Endothelial cell of umbilical vein (primary cell): Measurements from ENCODE around the gene TBX2. TPM values are rescaled to one million over a fixed set of nuclear protein-coding genes. Genes with fewer than 3 reads are reported as not detected.

Experiments
- BruUV-seq: library from RNA; stranded (reverse); fragments of 400-500 nt; replicated peaks from 2 replicates; lab custom pipeline; 2021; lab: Mats Ljungman, UMichigan
- CTCF ChIA-PET: fragments of 300-600, 350-600 bp; sonication (Branson Sonifier 250); formaldehyde crosslinking; loops from one replicate; lab custom pipeline; 2021; ENCODE audit warnings: antibody characterized with exemption, inconsistent platforms; lab: Charles Lee
- POLR2A ChIA-PET: fragments of 300-600, 350-600 bp; sonication (Branson Sonifier 250); formaldehyde crosslinking; loops from one replicate; lab custom pipeline; 2021; ENCODE audit warnings: antibody characterized with exemption, inconsistent platforms; lab: Charles Lee
- DNase-seq: peaks from one replicate; pipeline ENCODE4 v3.0.0-alpha.2; 2011; ENCODE audit warnings: low read depth, low spot score
- FAIRE-seq: peaks from 2 replicates; lab custom pipeline; 2011; peaks lifted over from hg19 to GRCh38; lab: Jason Lieb, UNC
- H2AFZ ChIP-seq: 2 replicates; pipeline ENCODE4 v1.6.0; 2012; ENCODE audit warnings: low read depth, low read length, control low read depth, inconsistent platforms
- H3K27ac ChIP-seq: 2 replicates; pipeline ENCODE4 v1.5.1; 2011; ENCODE audit warnings: low read depth, mild to moderate bottlenecking, control low read depth, low read length, moderate library complexity; ENCODE audit not compliant: insufficient read depth
- H3K27me3 ChIP-seq, 2 experiments: 2 replicates each; pipeline versions ENCODE4 v1.6.0 to v1.6.1; 2011; ENCODE audit warnings: low read length in 2 of 2, mixed read lengths in 1 of 2; ENCODE audit not compliant: control insufficient read depth in 2 of 2, insufficient read depth in 2 of 2
- H3K36me3 ChIP-seq, 2 experiments: 2 replicates in 1 of 2; 3 replicates in 1 of 2; pipeline ENCODE4 v1.5.1; 2011; ENCODE audit warnings: low read length in 2 of 2, mild to moderate bottlenecking in 1 of 2, moderate library complexity in 1 of 2; ENCODE audit not compliant: control insufficient read depth in 2 of 2, insufficient read depth in 2 of 2; ENCODE audit errors: extremely low read depth in 1 of 2
- H3K4me1 ChIP-seq: 3 replicates; pipeline ENCODE4 v1.5.1; 2011; ENCODE audit warnings: mild to moderate bottlenecking, low read length; ENCODE audit not compliant: control insufficient read depth, insufficient read depth; ENCODE audit errors: extremely low read depth
- H3K4me2 ChIP-seq: 2 replicates; pipeline ENCODE4 v1.6.1; 2011; ENCODE audit warnings: low read length, control low read depth, mixed read lengths; ENCODE audit not compliant: insufficient read depth
- H3K4me3 ChIP-seq, 3 experiments: fragments of 200-600 bp in 1 of 3; sonication (generic), shearing (Covaris generic) in 1 of 3; replicated peaks in 1 of 3; 2 replicates each; pipeline ENCODE4 v1.5.1; 2011 to 2016; ENCODE audit warnings: control low read depth in 3 of 3, low read length in 3 of 3, mild to moderate bottlenecking in 2 of 3, inconsistent platforms in 1 of 3, low read depth in 1 of 3, moderate library complexity in 1 of 3; ENCODE audit not compliant: insufficient read depth in 1 of 3
- H3K79me2 ChIP-seq: 2 replicates; pipeline ENCODE4 v1.6.0; 2012; ENCODE audit warnings: low read length, inconsistent platforms; ENCODE audit not compliant: control insufficient read depth, insufficient read depth
- H3K9ac ChIP-seq: replicated peaks from 2 replicates; pipeline ENCODE3; 2011; ENCODE audit warnings: low read length, control low read depth; ENCODE audit not compliant: insufficient read depth; ENCODE audit errors: extremely low read depth
- H3K9me1 ChIP-seq: replicated peaks from 3 replicates; pipeline ENCODE4 v1.6.0; 2011; ENCODE audit warnings: mild to moderate bottlenecking, low read length; ENCODE audit not compliant: control insufficient read depth, insufficient read depth; ENCODE audit errors: extremely low read depth
- H3K9me3 ChIP-seq: replicated peaks from 2 replicates; pipeline ENCODE4 v1.5.1; 2012; ENCODE audit warnings: low read length, inconsistent platforms; ENCODE audit not compliant: control insufficient read depth, insufficient read depth
- H4K20me1 ChIP-seq: replicated peaks from 2 replicates; pipeline ENCODE3; 2011; ENCODE audit warnings: mild to moderate bottlenecking, low read length; ENCODE audit not compliant: control insufficient read depth, insufficient read depth; ENCODE audit errors: extremely low read depth
- CTCF ChIP-seq, 2 donors: IDR thresholded peaks; 1 replicate in 1 of 2; 2 replicates in 1 of 2; pipeline ENCODE4 v1.5.1; 2011; ENCODE audit warnings: low read length in 2 of 2, mild to moderate bottlenecking in 2 of 2, moderate library complexity in 2 of 2, control low read depth in 1 of 2, inconsistent platforms in 1 of 2, low read depth in 1 of 2; ENCODE audit not compliant: insufficient read depth in 1 of 2; ENCODE audit errors: extremely low read depth in 1 of 2
- EZH2 ChIP-seq: IDR thresholded peaks from 2 replicates; pipeline ENCODE4 v1.6.1; 2012; ENCODE audit warnings: borderline replicate concordance, low read depth, mild to moderate bottlenecking, moderate library complexity, low read length, inconsistent platforms; ENCODE audit not compliant: severe bottlenecking
- FOS ChIP-seq: IDR thresholded peaks from 2 replicates; pipeline ENCODE4 v1.6.1; 2011; ENCODE audit warnings: mild to moderate bottlenecking, low read length, moderate library complexity, borderline replicate concordance; ENCODE audit not compliant: insufficient read depth
- GATA2 ChIP-seq: IDR thresholded peaks from 2 replicates; pipeline ENCODE4 v1.7.0; 2011; ENCODE audit warnings: low read depth, mild to moderate bottlenecking, moderate library complexity, mixed read lengths, low read length; ENCODE audit not compliant: insufficient read length, insufficient read depth
- JUN ChIP-seq: IDR thresholded peaks from 2 replicates; pipeline ENCODE4 v1.6.1; 2011; ENCODE audit warnings: borderline replicate concordance, low read depth; ENCODE audit not compliant: insufficient read length, insufficient read depth
- MAX ChIP-seq: IDR thresholded peaks from 2 replicates; pipeline ENCODE4 v1.6.1; 2011; ENCODE audit not compliant: insufficient read depth, insufficient read length
- MYC ChIP-seq: IDR thresholded peaks from one replicate; pipeline ENCODE4 v1.6.1; 2011; ENCODE audit warnings: mild to moderate bottlenecking, low read depth, low read length
- POLR2A ChIP-seq: IDR thresholded peaks from 2 replicates; pipeline ENCODE4 v1.6.1; 2012; ENCODE audit warnings: low read depth, mild to moderate bottlenecking, control low read depth, low read length
- POLR2AphosphoS5 ChIP-seq: IDR thresholded peaks from 2 replicates; pipeline ENCODE4 v1.6.1; 2012; ENCODE audit warnings: low read depth, mild to moderate bottlenecking, control low read depth, low read length, moderate library complexity; ENCODE audit not compliant: insufficient read depth
- dilution Hi-C: fragments of 300-500 bp; cut with MboI; formaldehyde crosslinking; loops from one replicate; pipeline ENCODE4 v1.15.0; 2019; ENCODE audit warnings: low sequenced_read_pairs; ENCODE audit not compliant: extremely low pct_ligation_motif_present
- intact Hi-C: fragments of 100-400 bp; cut with micrococcal nuclease; formaldehyde crosslinking; loops from one replicate; pipeline ENCODE4 v1.10.0; 2022
- polyA plus RNA-seq, 4 experiments: library from polyadenylated mRNA; depleted of rRNA in 3 of 4; stranded (reverse) in 3 of 4; unstranded in 1 of 4; fragments of >200 nt; gene quantifications; 2 replicates each; pipeline versions ENCODE4 v1.2.1 to v1.2.3, GENCODE V29; 2011 to 2012; ENCODE audit warnings: missing spikeins in 1 of 4
- total RNA-seq: library from RNA; stranded (reverse); gene quantifications from 2 replicates; pipeline ENCODE4 v1.2.3, GENCODE V29; 2021

Gene TBX2
- total and polyA plus RNA-seq, 2 donors (not counting 3 experiments of a cell fraction or from before 2014, with no cell fraction given) = not detected

- intact Hi-C loops = loop anchor here (1.0 to 2.0 kb wide), 8 partner anchors 139 to 692 kb away; no protein-coding TSS in a partner anchor
- peak overlapping the region; percentile 90 for H2AFZ ChIP-seq
- H3K27ac ChIP-seq = no peak overlapping the region
- no peaks in the 10 kb centered on the region for H4K20me1 ChIP-seq
- H3K27me3 ChIP-seq = peaks cover 34 to 37% of the 10 kb centered on the region in 2 experiments
- no peaks in the 10 kb centered on the region for H3K36me3 ChIP-seq
- H3K4me1 ChIP-seq = peaks cover 14% of the 10 kb centered on the region
- peak; percentile 70 for DNase-seq
- dilution Hi-C loops = no loop called here
- no peaks in the 10 kb centered on the region for H3K9me3 ChIP-seq
- no peak for TF ChIP-seq FOS
- TF ChIP-seq EZH2 = peak; percentile 60
- TF ChIP-seq GATA2 = no peak
- no peak for TF ChIP-seq MYC
- TF ChIP-seq POLR2AphosphoS5 = peak; percentile 19
- TF ChIP-seq CTCF (IDR thresholded peaks at IDR 0.05; ENCODE audit: extremely low read depth in 1 of 2, insufficient read depth in 1 of 2, low read depth in 1 of 2, low read length in 2 of 2) = peak; percentile 94 to 99
- no peak for TF ChIP-seq JUN
- no peak for TF ChIP-seq POLR2A
- TF ChIP-seq MAX = no peak
- FAIRE-seq = peak; percentile 83
- peak overlapping the region; percentile 67 for H3K4me2 ChIP-seq
- no TSS peak for BruUV-seq
- CTCF ChIA-PET = interaction anchor here (0.6 to 6.4 kb wide), 45 partner anchors 9 to 767 kb away, joined by 3 to 87 read pairs (median 5); partner anchors contain the start of gene TBX2
- no peaks in the 10 kb centered on the region for H3K79me2 ChIP-seq
- H3K4me3 ChIP-seq = peak overlapping the region; percentile 6 to 43 (median 31)
- H3K9ac ChIP-seq = no peak overlapping the region
- H3K9me1 ChIP-seq = no peaks in the 10 kb centered on the region
- POLR2A ChIA-PET = interaction anchor here (0.6 kb wide), 1 partner anchor 172 kb away, joined by 3 read pairs; no protein-coding TSS in a partner anchor
Measured at GRCh38 chr17:61412143-61412859, 12.7 kb downstream of the TBX2 start.
